Panc1 (cell line): Measurements from ENCODE around the gene DNAAF5. TPM values are rescaled to one million over a fixed set of nuclear protein-coding genes. Genes with fewer than 3 reads are reported as not detected.

Experiments used
- ATAC-seq: fragments of 200-7000 bp; cut with Tn5 transposase; 2 replicates; pipeline ENCODE4 v1.9.1; 2020; ENCODE audit warnings: mild to moderate bottlenecking, moderate library complexity
- BruUV-seq: library from RNA; stranded (reverse); fragments of 400-500 nt; replicated peaks from 2 replicates; lab custom pipeline; 2021; lab: Mats Ljungman, UMichigan
- CTCF ChIA-PET: fragments of 300-600 bp; sonication (Branson Sonifier 250); formaldehyde crosslinking; loops from one replicate; lab custom pipeline; 2022; ENCODE audit warnings: antibody characterized with exemption; lab: Charles Lee
- POLR2A ChIA-PET: fragments of 300-600 bp; sonication (Branson Sonifier 250); formaldehyde crosslinking; loops from one replicate; lab custom pipeline; 2022; ENCODE audit warnings: antibody characterized with exemption; lab: Charles Lee
- DNase-seq: peaks from one replicate; pipeline ENCODE4 v3.0.0-alpha.2; 2010; ENCODE audit warnings: low read depth, low spot score
- H3K27ac ChIP-seq: 2 replicates; pipeline ENCODE4 v1.5.1; 2011; ENCODE audit warnings: mild to moderate bottlenecking, low read length, inconsistent platforms
- H3K27me3 ChIP-seq: fragments of 200-500 bp; sonication (Bioruptor generic); 2 replicates; pipeline ENCODE4 v1.6.0; 2014; ENCODE audit warnings: low read length, inconsistent platforms; ENCODE audit not compliant: control insufficient read depth, insufficient read depth
- H3K36me3 ChIP-seq: fragments of 200-500 bp; sonication (Bioruptor generic); 2 replicates; pipeline ENCODE4 v1.5.1; 2014; ENCODE audit warnings: inconsistent platforms, mild to moderate bottlenecking, low read length, moderate library complexity; ENCODE audit not compliant: control insufficient read depth, insufficient read depth
- H3K4me1 ChIP-seq: 2 replicates; pipeline ENCODE4 v1.5.1; 2011; ENCODE audit warnings: inconsistent platforms, mild to moderate bottlenecking, low read length, moderate library complexity; ENCODE audit not compliant: control insufficient read depth, insufficient read depth
- H3K4me3 ChIP-seq, 2 experiments: 2 replicates each; pipeline ENCODE4 v1.5.1; 2011 to 2012; ENCODE audit warnings: low read depth in 2 of 2, low read length in 2 of 2, mild to moderate bottlenecking in 2 of 2, inconsistent platforms in 1 of 2, moderate library complexity in 1 of 2
- H3K9me3 ChIP-seq: fragments of 200-500 bp; sonication (Bioruptor generic); 2 replicates; pipeline ENCODE4 v1.5.1; 2014; ENCODE audit warnings: low read depth, mild to moderate bottlenecking, inconsistent platforms, low read length, moderate library complexity; ENCODE audit not compliant: control insufficient read depth, insufficient read depth
- POLR2AphosphoS5 ChIP-seq: IDR thresholded peaks from 2 replicates; pipeline ENCODE4 v1.6.1; 2012; ENCODE audit warnings: mild to moderate bottlenecking, low read depth, low read length, moderate library complexity
- SIN3A ChIP-seq: IDR thresholded peaks from 2 replicates; pipeline ENCODE4 v1.6.1; 2012; ENCODE audit warnings: low read depth, mild to moderate bottlenecking, low read length, moderate library complexity, borderline replicate concordance; ENCODE audit not compliant: insufficient read depth
- TCF7L2 ChIP-seq: IDR thresholded peaks from 2 replicates; pipeline ENCODE4 v1.6.1; 2011; ENCODE audit warnings: mild to moderate bottlenecking, low read depth, low read length, inconsistent platforms
- in situ Hi-C: cut with HindIII; loops from 2 replicates; pipeline ENCODE4 v1.10.0; 2016; ENCODE audit warnings: low sequenced_read_pairs, low pct_unique_long_range_greater_than_20kb
- intact Hi-C: fragments of 100-400 bp; cut with micrococcal nuclease; formaldehyde crosslinking; loops from one replicate; pipeline ENCODE4 v1.10.0; 2022; ENCODE audit not compliant: unreplicated experiment
- total RNA-seq: library from RNA; stranded (reverse); gene quantifications from one replicate; pipeline ENCODE4 v1.2.1, GENCODE V29; 2021; ENCODE audit not compliant: unreplicated experiment
- TF ChIP-seq, protein P1 (sequence below): fragments of 450-650 bp; IDR thresholded peaks from 2 replicates; pipeline ENCODE4 v1.5.1; 2017; ENCODE audit warnings: mild to moderate bottlenecking
- TF ChIP-seq, protein P2 (sequence below), 2 experiments: IDR thresholded peaks; 2 replicates each; pipeline ENCODE4 v1.6.1; 2011 to 2012; ENCODE audit warnings: low read depth in 2 of 2, control low read depth in 1 of 2, low read length in 1 of 2, mild to moderate bottlenecking in 1 of 2, moderate library complexity in 1 of 2; ENCODE audit not compliant: insufficient read depth in 1 of 2

Gene DNAAF5
- total RNA-seq, 1 experiment from 2014 or later = 79.5 TPM

DNA sequence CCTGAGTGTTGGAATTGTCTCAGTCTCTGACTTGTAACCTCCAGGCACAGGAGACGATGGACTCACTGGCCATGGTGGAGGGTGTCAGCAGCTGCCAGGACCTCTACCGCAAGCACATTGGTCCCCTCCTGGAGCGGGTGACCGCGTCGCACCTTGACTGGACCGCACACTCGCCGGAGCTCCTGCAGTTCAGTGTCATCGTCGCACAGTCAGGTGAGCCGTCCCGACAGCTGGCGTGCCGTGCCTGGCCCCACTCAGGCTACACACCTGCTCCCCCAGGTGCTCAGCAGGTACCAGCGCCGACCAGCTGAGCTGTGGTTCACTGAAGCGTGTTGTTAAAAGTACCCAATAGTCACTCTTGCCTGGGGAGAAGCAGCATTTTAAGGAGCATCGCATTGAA, 37.3 kb downstream of the DNAAF5 start:
- no peak overlapping the region for H3K4me3 ChIP-seq
- ChIA-PET CTCF (interaction anchor here (0.7 kb wide), 1 partner anchor 424 kb away, joined by 3 read pairs; no protein-coding TSS in a partner anchor), POLR2A (no interaction called here)
- in situ Hi-C loops = no loop called here
- H3K9me3 ChIP-seq = no peaks in the 10 kb centered on the region
- no peaks in the 10 kb centered on the region for H3K4me1 ChIP-seq
- H3K36me3 ChIP-seq = peaks cover 14% of the 10 kb centered on the region; the same call in 1 of the 2 replicates
- TF ChIP-seq, protein P1, sequence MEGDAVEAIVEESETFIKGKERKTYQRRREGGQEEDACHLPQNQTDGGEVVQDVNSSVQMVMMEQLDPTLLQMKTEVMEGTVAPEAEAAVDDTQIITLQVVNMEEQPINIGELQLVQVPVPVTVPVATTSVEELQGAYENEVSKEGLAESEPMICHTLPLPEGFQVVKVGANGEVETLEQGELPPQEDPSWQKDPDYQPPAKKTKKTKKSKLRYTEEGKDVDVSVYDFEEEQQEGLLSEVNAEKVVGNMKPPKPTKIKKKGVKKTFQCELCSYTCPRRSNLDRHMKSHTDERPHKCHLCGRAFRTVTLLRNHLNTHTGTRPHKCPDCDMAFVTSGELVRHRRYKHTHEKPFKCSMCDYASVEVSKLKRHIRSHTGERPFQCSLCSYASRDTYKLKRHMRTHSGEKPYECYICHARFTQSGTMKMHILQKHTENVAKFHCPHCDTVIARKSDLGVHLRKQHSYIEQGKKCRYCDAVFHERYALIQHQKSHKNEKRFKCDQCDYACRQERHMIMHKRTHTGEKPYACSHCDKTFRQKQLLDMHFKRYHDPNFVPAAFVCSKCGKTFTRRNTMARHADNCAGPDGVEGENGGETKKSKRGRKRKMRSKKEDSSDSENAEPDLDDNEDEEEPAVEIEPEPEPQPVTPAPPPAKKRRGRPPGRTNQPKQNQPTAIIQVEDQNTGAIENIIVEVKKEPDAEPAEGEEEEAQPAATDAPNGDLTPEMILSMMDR = no peak
- no peak for TF ChIP-seq TCF7L2
- TF ChIP-seq SIN3A = no peak
- TF ChIP-seq, protein P2, sequence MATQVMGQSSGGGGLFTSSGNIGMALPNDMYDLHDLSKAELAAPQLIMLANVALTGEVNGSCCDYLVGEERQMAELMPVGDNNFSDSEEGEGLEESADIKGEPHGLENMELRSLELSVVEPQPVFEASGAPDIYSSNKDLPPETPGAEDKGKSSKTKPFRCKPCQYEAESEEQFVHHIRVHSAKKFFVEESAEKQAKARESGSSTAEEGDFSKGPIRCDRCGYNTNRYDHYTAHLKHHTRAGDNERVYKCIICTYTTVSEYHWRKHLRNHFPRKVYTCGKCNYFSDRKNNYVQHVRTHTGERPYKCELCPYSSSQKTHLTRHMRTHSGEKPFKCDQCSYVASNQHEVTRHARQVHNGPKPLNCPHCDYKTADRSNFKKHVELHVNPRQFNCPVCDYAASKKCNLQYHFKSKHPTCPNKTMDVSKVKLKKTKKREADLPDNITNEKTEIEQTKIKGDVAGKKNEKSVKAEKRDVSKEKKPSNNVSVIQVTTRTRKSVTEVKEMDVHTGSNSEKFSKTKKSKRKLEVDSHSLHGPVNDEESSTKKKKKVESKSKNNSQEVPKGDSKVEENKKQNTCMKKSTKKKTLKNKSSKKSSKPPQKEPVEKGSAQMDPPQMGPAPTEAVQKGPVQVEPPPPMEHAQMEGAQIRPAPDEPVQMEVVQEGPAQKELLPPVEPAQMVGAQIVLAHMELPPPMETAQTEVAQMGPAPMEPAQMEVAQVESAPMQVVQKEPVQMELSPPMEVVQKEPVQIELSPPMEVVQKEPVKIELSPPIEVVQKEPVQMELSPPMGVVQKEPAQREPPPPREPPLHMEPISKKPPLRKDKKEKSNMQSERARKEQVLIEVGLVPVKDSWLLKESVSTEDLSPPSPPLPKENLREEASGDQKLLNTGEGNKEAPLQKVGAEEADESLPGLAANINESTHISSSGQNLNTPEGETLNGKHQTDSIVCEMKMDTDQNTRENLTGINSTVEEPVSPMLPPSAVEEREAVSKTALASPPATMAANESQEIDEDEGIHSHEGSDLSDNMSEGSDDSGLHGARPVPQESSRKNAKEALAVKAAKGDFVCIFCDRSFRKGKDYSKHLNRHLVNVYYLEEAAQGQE (IDR thresholded peaks at IDR 0.05; ENCODE audit: insufficient read depth in 1 of 2, low read depth in 2 of 2, low read length in 1 of 2) = no peak
- TF ChIP-seq POLR2AphosphoS5 = no peak
- BruUV-seq = no TSS peak
- H3K27ac ChIP-seq = no peak overlapping the region
- intact Hi-C loops = no loop called here
- DNase-seq (no peak), ATAC-seq (no peak)
- no peaks in the 10 kb centered on the region for H3K27me3 ChIP-seq

DNA sequence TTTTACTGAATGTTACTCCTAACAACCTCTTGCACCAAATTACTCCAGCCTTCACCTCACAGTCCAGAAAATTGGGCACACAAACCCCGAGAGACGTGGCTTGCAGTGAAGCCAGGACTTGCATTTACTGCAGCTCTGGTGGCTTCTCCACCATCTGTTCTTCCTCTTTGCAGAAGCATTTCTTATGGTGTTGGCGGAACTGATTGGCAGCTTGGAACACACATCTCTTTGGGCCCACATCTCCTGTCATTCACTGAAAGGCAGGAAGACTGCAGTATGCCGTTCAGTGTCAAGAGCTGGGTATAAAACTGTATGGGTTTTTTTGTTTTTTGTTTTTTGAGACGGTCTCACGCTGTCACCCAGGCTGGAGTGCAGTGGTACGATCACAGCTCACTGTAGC, 38.9 kb downstream of the DNAAF5 start:
- TF ChIP-seq, protein P1 = no peak
- TF ChIP-seq TCF7L2 (no peak), POLR2AphosphoS5 (no peak)
- TF ChIP-seq, protein P2 (IDR thresholded peaks at IDR 0.05; ENCODE audit: insufficient read depth in 1 of 2, low read depth in 2 of 2, low read length in 1 of 2) = no peak
- no peak overlapping the region for H3K27ac ChIP-seq
- H3K4me1 ChIP-seq = no peaks in the 10 kb centered on the region
- H3K4me3 ChIP-seq = no peak overlapping the region
- DNase-seq (no peak), ATAC-seq (no peak)
- H3K9me3 ChIP-seq = no peaks in the 10 kb centered on the region
- no peaks in the 10 kb centered on the region for H3K27me3 ChIP-seq
- intact Hi-C loops (no loop called here), in situ Hi-C loops (no loop called here)
- ChIA-PET CTCF (no interaction called here), POLR2A (no interaction called here)
- no TSS peak for BruUV-seq
- H3K36me3 ChIP-seq = peaks cover 11% of the 10 kb centered on the region; the same call in 1 of the 2 replicates
